Measurements from ENCODE around the gene PSMF1. TPM values are rescaled to one million over a fixed set of nuclear protein-coding genes. Genes with fewer than 3 reads are reported as not detected.

Gene PSMF1
- total and polyA plus RNA-seq, 2 experiments from 2014 or later, result 73.7 to 84.2 TPM

GRCh38 chr20:1187605-1188171 lies 69.3 kb downstream of the PSMF1 start:
- peaks cover 23% of the 10 kb centered on the region for H3K27me3 Mint-ChIP-seq (ENCODE audit: insufficient read depth, low read depth, poor library complexity)
- H3K27me3 ChIP-seq (ENCODE audit: insufficient read depth), result peaks cover 38% of the 10 kb centered on the region
- H3K9me3 Mint-ChIP-seq, result peaks cover 5% of the 10 kb centered on the region; the same call in 1 of the 3 replicates

GRCh38 chr20:1188347-1188746 lies 69.9 kb downstream of the PSMF1 start:
- H3K9me3 Mint-ChIP-seq, result peaks cover 5% of the 10 kb centered on the region; the same call in 1 of the 3 replicates
- H3K79me2 ChIP-seq (replicated peaks; ENCODE audit: insufficient read depth), result no peaks in the 10 kb centered on the region
- H3K4me3 ChIP-seq, result no peak overlapping the region
- H3F3A ChIP-seq (replicated peaks; ENCODE audit: low read depth), result 0 out of 2 replicates have a peak, but pooled peaks cover 5% of the 10 kb centered on the region
- no peak overlapping the region for H3K27ac Mint-ChIP-seq
- no peak overlapping the region for H3K4me3 Mint-ChIP-seq
- no peaks in the 10 kb centered on the region for H3K36me3 Mint-ChIP-seq (ENCODE audit: low read depth)
- DNase-seq (ENCODE audit: low spot score), result no peak
- H3K27me3 Mint-ChIP-seq (ENCODE audit: insufficient read depth, low read depth, poor library complexity), result peaks cover 18% of the 10 kb centered on the region
- H3K36me3 ChIP-seq (ENCODE audit: insufficient read depth), result no peaks in the 10 kb centered on the region
- H3K9me2 ChIP-seq (ENCODE audit: insufficient read depth), result no peaks in the 10 kb centered on the region
- H3K4me1 ChIP-seq (ENCODE audit: insufficient read depth), result peaks cover 18% of the 10 kb centered on the region
- peaks cover 32% of the 10 kb centered on the region for H3K27me3 ChIP-seq (ENCODE audit: insufficient read depth)
- ATAC-seq, result no peak
- H2AFZ ChIP-seq, result no peak overlapping the region
- no peaks in the 10 kb centered on the region; the same call in 1 of the 2 replicates for H4K20me1 ChIP-seq (replicated peaks; ENCODE audit: insufficient read depth)
- peaks cover 19% of the 10 kb centered on the region for H3K4me1 Mint-ChIP-seq
- H3K27ac ChIP-seq (ENCODE audit: low read depth), result no peak overlapping the region
- no peak overlapping the region for H3K4me2 ChIP-seq
- TF ChIP-seq EZH2 (IDR thresholded peaks at IDR 0.05; ENCODE audit: low read depth, unreplicated experiment) (no peak), ZNF331 (CRISPR knock-in tag; IDR thresholded peaks at IDR 0.05; ENCODE audit: low read depth) (no peak), STAT1 (IDR thresholded peaks at IDR 0.05; ENCODE audit: unreplicated experiment) (no peak), ETS1 (IDR thresholded peaks at IDR 0.05) (no peak), ZNF114 (CRISPR knock-in tag; IDR thresholded peaks at IDR 0.05) (no peak), CREB1 (CRISPR knock-in tag; IDR thresholded peaks at IDR 0.05; ENCODE audit: low read depth) (no peak), EZH2phosphoT487 (IDR thresholded peaks at IDR 0.05; ENCODE audit: unreplicated experiment) (no peak), JUNB (IDR thresholded peaks at IDR 0.05; ENCODE audit: unreplicated experiment) (no peak), NANOG (IDR thresholded peaks at IDR 0.05; ENCODE audit: borderline replicate concordance) (no peak), ZNF462 (CRISPR knock-in tag; IDR thresholded peaks at IDR 0.05) (no peak), POLR2AphosphoS5 (IDR thresholded peaks at IDR 0.05; ENCODE audit: low read depth) (no peak), CTCF (conservative IDR thresholded peaks at IDR 0.05; ENCODE audit: low read depth in 2 of 2) (no peak)

More at GRCh38 chr20:1187605-1188171, 69.3 kb downstream of the PSMF1 start:
- Mint-ChIP-seq H3K36me3 (ENCODE audit: low read depth) (no peaks in the 10 kb centered on the region), H3K4me3 (no peak overlapping the region), H3K27ac (no peak overlapping the region), H3K4me1 (peaks cover 22% of the 10 kb centered on the region)
- no peaks in the 10 kb centered on the region; the same call in 1 of the 2 replicates for H4K20me1 ChIP-seq (replicated peaks; ENCODE audit: insufficient read depth)
- H3K4me3 ChIP-seq, result no peak overlapping the region; the same call in 1 of the 2 replicates
- H3K9me2 ChIP-seq (ENCODE audit: insufficient read depth), result no peaks in the 10 kb centered on the region
- no peak overlapping the region for H3K27ac ChIP-seq (ENCODE audit: low read depth)
- H3K4me1 ChIP-seq (ENCODE audit: insufficient read depth), result peaks cover 18% of the 10 kb centered on the region
- 0 out of 2 replicates have a peak, but pooled peaks cover 5% of the 10 kb centered on the region for H3F3A ChIP-seq (replicated peaks; ENCODE audit: low read depth)
- H3K36me3 ChIP-seq (ENCODE audit: insufficient read depth), result no peaks in the 10 kb centered on the region
- ATAC-seq (no peak), DNase-seq (ENCODE audit: low spot score) (peak; percentile 61)
- no peaks in the 10 kb centered on the region for H3K79me2 ChIP-seq (replicated peaks; ENCODE audit: insufficient read depth)
- H3K4me2 ChIP-seq, result peak overlapping the region; percentile 73; the same call in 1 of the 2 replicates
- no peak for TF ChIP-seq STAT1 (IDR thresholded peaks at IDR 0.05; ENCODE audit: unreplicated experiment)
- H2AFZ ChIP-seq, result no peak overlapping the region
